ENCODE data around the gene TRPM3. TPM values are rescaled to one million over a fixed set of nuclear protein-coding genes. Genes with fewer than 3 reads are reported as not detected.

The TRPM3 gene
- polyA plus RNA-seq, 2 of the 4 experiments (the other 2 are of a cell fraction) = not detected

- Histone ChIP-seq H3K4me1 (no peaks in the 10 kb centered on the region), H3K9me3 (no peaks in the 10 kb centered on the region), H3K4me2 (no peak overlapping the region), H3K27ac (no peak overlapping the region), H3K4me3 (no peak overlapping the region)
- DNase-seq (ENCODE audit: low read depth in 1 of 2, low spot score in 1 of 2) (no peak), FAIRE-seq (no peak), ATAC-seq (no peak)
- ChIA-PET POLR2A (no interaction called here), CTCF (interaction anchor here (0.9 to 1.8 kb wide), 2 partner anchors 14 to 60 kb away, joined by 3 to 4 read pairs; no protein-coding TSS in a partner anchor)
- WGBS (ENCODE audit: missing lambda C conversion rate) = 14% methylated on average over 3 of the region's 3 CpGs
- no peak for TF ChIP-seq ZC3H11A (IDR thresholded peaks at IDR 0.05)
- TF ChIP-seq NPAS2 (CRISPR knock-in tag; IDR thresholded peaks at IDR 0.05; ENCODE audit: borderline replicate concordance) = no peak
- no peak for TF ChIP-seq E2F6 (IDR thresholded peaks at IDR 0.05; ENCODE audit: borderline replicate concordance, low read depth)
- no peak for TF ChIP-seq RAD21 (conservative IDR thresholded peaks at IDR 0.05 in 1 of 2, IDR thresholded peaks at IDR 0.05 in 1 of 2)
- TF ChIP-seq RFX5 (IDR thresholded peaks at IDR 0.05) = no peak
- TF ChIP-seq GATA3 (IDR thresholded peaks at IDR 0.05; ENCODE audit: borderline replicate concordance) = no peak
- TF ChIP-seq KDM1A (IDR thresholded peaks at IDR 0.05; ENCODE audit: low read depth) = no peak
- TF ChIP-seq HES2 (IDR thresholded peaks at IDR 0.05) = no peak
- TF ChIP-seq RCOR1 (IDR thresholded peaks at IDR 0.05; ENCODE audit: low read depth, low read length) = no peak
- TF ChIP-seq POLR2A (IDR thresholded peaks at IDR 0.05; ENCODE audit: low read length) = no peak
- TF ChIP-seq ZSCAN20 (CRISPR knock-in tag; IDR thresholded peaks at IDR 0.05) = no peak
- no peak for TF ChIP-seq NR3C1 (IDR thresholded peaks at IDR 0.05)
- no peak for TF ChIP-seq SMC3 (IDR thresholded peaks at IDR 0.05)
- TF ChIP-seq TP53 (CRISPR knock-in tag; IDR thresholded peaks at IDR 0.05) = no peak
Measured at GRCh38 chr9:70542311-70542931, 579.0 kb downstream of the TRPM3 start.

- CTCF ChIA-PET = no interaction called here
- Histone ChIP-seq H3K4me1 (no peaks in the 10 kb centered on the region), H3K27ac (no peak overlapping the region), H3K4me3 (no peak overlapping the region), H3K4me2 (no peak overlapping the region), H3K9me3 (no peaks in the 10 kb centered on the region)
- TF ChIP-seq EHMT2 (IDR thresholded peaks at IDR 0.05; ENCODE audit: low read depth) (no peak), BHLHE40 (IDR thresholded peaks at IDR 0.05; ENCODE audit: low read depth, low read length) (no peak), CBX2 (IDR thresholded peaks at IDR 0.05; ENCODE audit: borderline replicate concordance, low read depth) (no peak), E2F6 (IDR thresholded peaks at IDR 0.05; ENCODE audit: borderline replicate concordance, low read depth) (no peak), RAD21 (conservative IDR thresholded peaks at IDR 0.05 in 1 of 2, IDR thresholded peaks at IDR 0.05 in 1 of 2) (no peak), SMC3 (IDR thresholded peaks at IDR 0.05) (no peak), MAZ (IDR thresholded peaks at IDR 0.05; ENCODE audit: borderline replicate concordance, low read depth, low read length) (no peak), RFX5 (IDR thresholded peaks at IDR 0.05) (no peak), KDM5A (IDR thresholded peaks at IDR 0.05) (no peak), JUN (IDR thresholded peaks at IDR 0.05) (no peak), PBX3 (IDR thresholded peaks at IDR 0.05) (no peak), ESRRA (IDR thresholded peaks at IDR 0.05; ENCODE audit: borderline replicate concordance, low read length) (no peak), GATA3 (IDR thresholded peaks at IDR 0.05; ENCODE audit: borderline replicate concordance) (no peak), HES2 (IDR thresholded peaks at IDR 0.05) (no peak), ZNF302 (CRISPR knock-in tag; IDR thresholded peaks at IDR 0.05) (no peak), RARB (CRISPR knock-in tag; IDR thresholded peaks at IDR 0.05) (no peak)
- ATAC-seq (no peak), DNase-seq (ENCODE audit: low read depth in 1 of 2, low spot score in 1 of 2) (no peak), FAIRE-seq (no peak)
- POLR2A ChIA-PET = no interaction called here
- 54% methylated on average over 5 of the region's 5 CpGs for WGBS (ENCODE audit: missing lambda C conversion rate)
Measured at GRCh38 chr9:70540016-70540415, 581.4 kb downstream of the TRPM3 start.

Measured in A549 (cell line).